Heart left ventricle (tissue), 13 donors: ENCODE data around the gene COQ4.

Experiments used
- POLR2A ChIP-seq, 2 donors: fragments of 450-650 bp; IDR thresholded peaks; one replicate each; pipeline ENCODE4 v1.6.1; 2017; ENCODE audit warnings: antibody characterized with exemption in 2 of 2, mild to moderate bottlenecking in 2 of 2, moderate library complexity in 2 of 2
- TF ChIP-seq, protein P1 (sequence below), 12 donors: fragments of 200-600 bp; sonication (generic) in 4 of 12; IDR thresholded peaks; one replicate each; pipeline versions ENCODE4 v1.5.0 to v1.8.0; 2018 to 2022; ENCODE audit warnings: antibody characterized with exemption in 12 of 12, mild to moderate bottlenecking in 5 of 12
- donor health status: ischemic (EF 13 %, LVEDD 7.1; RV severe dilation, severe dysfunction).
- donor health status: DM: no; HTN: yes; CAD: no.
- donor health status: DM: no; HTN: no; CAD: no.
- donor health status: ischemic (EF 25% LVEDD 6.9; RV normal size, moderate dysfunction).
- donor health status: ischemic (EF 25% LVEDD 5.7; RV mildly dilated, moderate dysfunction).
- donor health status: ischemic (EF 35%, LVEDD 5.7; RV mildly dilated, moderate dysfunction).
- donor health status: nonischemic (EF 11% LVEDD 7.7; RV severe dilation, severe dysfunction).
- donor health status: DM: yes; HTN: yes; CAD: no.
- donor health status: PGD.
- donor health status: ischemic (EF 29% LVEDD 5.4; RV normal size, mild dysfunction).
- donor health status: nonischemic (EF 23%, LVEDD 6.1; RV moderate dilation, normal function).

DNA sequence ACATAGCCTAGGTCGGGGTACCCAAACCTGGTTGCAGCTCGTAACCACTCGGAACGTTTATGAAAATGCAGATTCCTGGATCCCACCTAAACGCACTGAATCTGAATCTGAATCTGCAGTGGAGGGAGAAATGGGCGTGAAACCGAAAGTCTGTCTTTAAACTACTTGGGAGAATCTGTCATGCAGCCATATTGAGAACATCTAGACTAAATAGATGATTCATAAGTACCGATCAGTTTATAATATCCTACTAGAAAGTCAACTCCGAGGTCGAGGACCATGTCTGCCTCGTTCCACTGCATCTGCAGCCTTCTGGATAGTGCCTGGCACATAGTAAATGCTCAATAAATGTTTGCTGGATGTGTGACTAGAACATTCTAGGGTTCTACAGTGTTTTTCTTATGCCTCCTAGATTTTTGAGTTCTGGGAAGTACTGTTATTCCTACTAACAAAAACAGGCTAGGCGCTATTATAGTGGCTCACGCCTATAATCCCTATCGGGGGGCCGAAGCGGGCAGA lies 632 bp downstream of the COQ4 start:
- TF ChIP-seq, protein P1, sequence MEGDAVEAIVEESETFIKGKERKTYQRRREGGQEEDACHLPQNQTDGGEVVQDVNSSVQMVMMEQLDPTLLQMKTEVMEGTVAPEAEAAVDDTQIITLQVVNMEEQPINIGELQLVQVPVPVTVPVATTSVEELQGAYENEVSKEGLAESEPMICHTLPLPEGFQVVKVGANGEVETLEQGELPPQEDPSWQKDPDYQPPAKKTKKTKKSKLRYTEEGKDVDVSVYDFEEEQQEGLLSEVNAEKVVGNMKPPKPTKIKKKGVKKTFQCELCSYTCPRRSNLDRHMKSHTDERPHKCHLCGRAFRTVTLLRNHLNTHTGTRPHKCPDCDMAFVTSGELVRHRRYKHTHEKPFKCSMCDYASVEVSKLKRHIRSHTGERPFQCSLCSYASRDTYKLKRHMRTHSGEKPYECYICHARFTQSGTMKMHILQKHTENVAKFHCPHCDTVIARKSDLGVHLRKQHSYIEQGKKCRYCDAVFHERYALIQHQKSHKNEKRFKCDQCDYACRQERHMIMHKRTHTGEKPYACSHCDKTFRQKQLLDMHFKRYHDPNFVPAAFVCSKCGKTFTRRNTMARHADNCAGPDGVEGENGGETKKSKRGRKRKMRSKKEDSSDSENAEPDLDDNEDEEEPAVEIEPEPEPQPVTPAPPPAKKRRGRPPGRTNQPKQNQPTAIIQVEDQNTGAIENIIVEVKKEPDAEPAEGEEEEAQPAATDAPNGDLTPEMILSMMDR (IDR thresholded peaks at IDR 0.05), result no peak
- no peak for TF ChIP-seq POLR2A (IDR thresholded peaks at IDR 0.05)
